ENCODE results near the gene PSMC1. TPM values are rescaled to one million over a fixed set of nuclear protein-coding genes. Genes with fewer than 3 reads are reported as not detected.

The PSMC1 gene
- total and polyA plus RNA-seq, 10 of the 15 experiments (the other 5 are each of a cell fraction or from before 2014, with no cell fraction given), result 97.4 to 286 (median 209) TPM

GRCh38 chr14:90290337-90291011 lies 34.1 kb downstream of the PSMC1 start:
- Histone ChIP-seq H3K9me3 (replicated peaks; ENCODE audit: control insufficient read depth, insufficient read depth, low read length) (no peaks in the 10 kb centered on the region), H3K79me2 (ENCODE audit: control insufficient read depth, insufficient read depth, low read length) (no peaks in the 10 kb centered on the region), H3K4me3 (no peak overlapping the region), H2AFZ (ENCODE audit: control insufficient read depth, low read depth, low read length) (no peak overlapping the region), H3K27me3 (replicated peaks in 1 of 2; ENCODE audit: control insufficient read depth in 2 of 2, insufficient read depth in 2 of 2, low read length in 1 of 2) (no peaks in the 10 kb centered on the region), H4K20me1 (ENCODE audit: control insufficient read depth, insufficient read depth) (no peaks in the 10 kb centered on the region; the same call in 1 of the 2 replicates), H3K4me1 (ENCODE audit: control insufficient read depth, insufficient read depth, low read length) (no peaks in the 10 kb centered on the region), H3K9ac (ENCODE audit: control insufficient read depth, insufficient read depth, low read length) (no peak overlapping the region), H3K36me3 (ENCODE audit: control insufficient read depth in 2 of 2, insufficient read depth in 2 of 2, low read length in 1 of 2) (peaks cover 18 to 38% of the 10 kb centered on the region in 2 experiments), H3K4me2 (ENCODE audit: control insufficient read depth, insufficient read depth) (no peak overlapping the region), H3K27ac (ENCODE audit: control insufficient read depth, insufficient read depth) (no peak overlapping the region)
- TF ChIP-seq MTA3 (IDR thresholded peaks at IDR 0.05; ENCODE audit: borderline replicate concordance, low read length), result no peak
- TF ChIP-seq CREB1 (IDR thresholded peaks at IDR 0.05; ENCODE audit: low read depth), result no peak
- no peak for TF ChIP-seq DPF2 (IDR thresholded peaks at IDR 0.05)
- no peak for TF ChIP-seq BCL3 (IDR thresholded peaks at IDR 0.05; ENCODE audit: borderline replicate concordance, insufficient read depth, low read depth, low read length, poor library complexity, severe bottlenecking)
- TF ChIP-seq SREBF1 (IDR thresholded peaks at IDR 0.05; ENCODE audit: low read length), result no peak
- SMC1A ChIA-PET (ENCODE audit: uncharacterized antibody, unreplicated experiment), result interaction anchor here (1.4 kb wide), 1 partner anchor 8 kb away, joined by 3 read pairs; no protein-coding TSS in a partner anchor
- intact Hi-C loops (cut with micrococcal nuclease; ENCODE audit: unreplicated experiment) (no loop called here), in situ Hi-C loops (cut with MboI) (no loop called here)
- CTCF ChIA-PET, result interaction anchor here (1.5 to 1.7 kb wide), 2 partner anchors 112 to 405 kb away, joined by 4 to 5 read pairs; no protein-coding TSS in a partner anchor
- ATAC-seq (no peak), DNase-seq (ENCODE audit: low read depth, low spot score) (no peak), FAIRE-seq (no peak)
- RAD21 ChIA-PET (ENCODE audit: unreplicated experiment), result no interaction called here
- WGBS (ENCODE audit: insufficient coverage, insufficient replicate concordance, low lambda C conversion rate, missing lambda C conversion rate), result 97% methylated on average over 6 of the region's 6 CpGs
- BruUV-seq (replicated peaks), result no TSS peak
- POLR2A ChIA-PET, result no interaction called here

- no peak for FAIRE-seq
- DNase-seq (ENCODE audit: low read depth, low spot score), result no peak
- 83% methylated on average over 7 of the region's 7 CpGs for WGBS (ENCODE audit: insufficient coverage, insufficient replicate concordance, low lambda C conversion rate, missing lambda C conversion rate)
- intact Hi-C loops (cut with micrococcal nuclease; ENCODE audit: unreplicated experiment), result no loop called here
- Histone ChIP-seq H3K27me3 (replicated peaks in 1 of 2; ENCODE audit: control insufficient read depth in 2 of 2, insufficient read depth in 2 of 2, low read length in 1 of 2) (no peaks in the 10 kb centered on the region), H2AFZ (ENCODE audit: control insufficient read depth, low read depth, low read length) (no peak overlapping the region), H3K36me3 (ENCODE audit: control insufficient read depth in 2 of 2, insufficient read depth in 2 of 2, low read length in 1 of 2) (peaks cover 16 to 29% of the 10 kb centered on the region in 2 experiments), H3K4me2 (ENCODE audit: control insufficient read depth, insufficient read depth) (no peak overlapping the region), H3K79me2 (ENCODE audit: control insufficient read depth, insufficient read depth, low read length) (no peaks in the 10 kb centered on the region), H3K27ac (ENCODE audit: control insufficient read depth, insufficient read depth) (no peak overlapping the region), H3K4me3 (no peak overlapping the region), H3K4me1 (ENCODE audit: control insufficient read depth, insufficient read depth, low read length) (no peaks in the 10 kb centered on the region), H3K9ac (ENCODE audit: control insufficient read depth, insufficient read depth, low read length) (no peak overlapping the region), H3K9me3 (replicated peaks; ENCODE audit: control insufficient read depth, insufficient read depth, low read length) (no peaks in the 10 kb centered on the region), H4K20me1 (ENCODE audit: control insufficient read depth, insufficient read depth) (no peaks in the 10 kb centered on the region; the same call in 1 of the 2 replicates)
- in situ Hi-C loops (cut with MboI), result no loop called here
- POLR2A ChIA-PET, result no interaction called here
- CTCF ChIA-PET, result no interaction called here
- BruUV-seq (replicated peaks), result no TSS peak
- RAD21 ChIA-PET (ENCODE audit: unreplicated experiment), result no interaction called here
- ATAC-seq, result no peak
- SMC1A ChIA-PET (ENCODE audit: uncharacterized antibody, unreplicated experiment), result interaction anchor here (1.4 kb wide), 1 partner anchor 9 kb away, joined by 3 read pairs; no protein-coding TSS in a partner anchor
- TF ChIP-seq NFYA (IDR thresholded peaks at IDR 0.05; ENCODE audit: borderline replicate concordance, low read depth, low read length) (no peak), EED (IDR thresholded peaks at IDR 0.05; ENCODE audit: low read depth) (no peak), IRF3 (IDR thresholded peaks at IDR 0.05) (no peak), PBX3 (IDR thresholded peaks at IDR 0.05; ENCODE audit: insufficient replicate concordance, low read depth, low read length) (no peak), STAT3 (IDR thresholded peaks at IDR 0.05; ENCODE audit: low read depth, low read length) (no peak), NR2C2 (IDR thresholded peaks at IDR 0.05; ENCODE audit: borderline replicate concordance, control insufficient read depth, insufficient read length, low read depth) (no peak), RAD21 (IDR thresholded peaks at IDR 0.05; ENCODE audit: insufficient read depth, low read depth, low read length) (no peak), MXI1 (IDR thresholded peaks at IDR 0.05; ENCODE audit: low read depth, low read length) (no peak), MYB (IDR thresholded peaks at IDR 0.05; ENCODE audit: borderline replicate concordance, low read depth, low read length) (no peak)
Observed at GRCh38 chr14:90291699-90292098, 35.3 kb downstream of the PSMC1 start.
